Chondrocyte (in vitro differentiated cells): ENCODE results near the gene ANP32B. TPM values are rescaled to one million over a fixed set of nuclear protein-coding genes. Genes with fewer than 3 reads are reported as not detected.

Experiments
- DNase-seq: peaks from one replicate; pipeline ENCODE4 v3.0.0; 2021; ENCODE audit warnings: mixed read lengths, low spot score
- H3K27ac Mint-ChIP-seq: one replicate; pipeline ENCODE4 v1.8.0; 2021; ENCODE audit warnings: mild to moderate bottlenecking, moderate library complexity, mixed read lengths; ENCODE audit not compliant: unreplicated experiment
- H3K27me3 Mint-ChIP-seq: 2 replicates; pipeline ENCODE4 v1.8.0; 2021; ENCODE audit warnings: low read depth, mixed read lengths
- H3K36me3 Mint-ChIP-seq: 2 replicates; pipeline ENCODE4 v1.8.0; 2021; ENCODE audit warnings: low read depth, mixed read lengths
- H3K4me1 Mint-ChIP-seq: 2 replicates; pipeline ENCODE4 v1.8.0; 2021; ENCODE audit warnings: low read depth, mild to moderate bottlenecking, mixed read lengths
- H3K4me3 Mint-ChIP-seq: one replicate; pipeline ENCODE4 v1.8.0; 2021; ENCODE audit warnings: mild to moderate bottlenecking, moderate library complexity, mixed read lengths; ENCODE audit not compliant: unreplicated experiment
- H3K9me3 Mint-ChIP-seq: 2 replicates; pipeline ENCODE4 v1.8.0; 2021; ENCODE audit warnings: low read depth, mixed read lengths
- CTCF ChIP-seq: fragments of 200-600 bp; sonication (generic); IDR thresholded peaks from 2 replicates; pipeline ENCODE4 v1.5.0; 2021; ENCODE audit warnings: antibody characterized with exemption, mild to moderate bottlenecking, moderate library complexity
- total RNA-seq: library from RNA; stranded (reverse); gene quantifications from 3 replicates; pipeline ENCODE4 v1.2.1, GENCODE V29; 2021

The ANP32B gene
- total RNA-seq, 1 donor from 2014 or later, result 86.1 TPM

- no peak for DNase-seq
- no peaks in the 10 kb centered on the region for H3K27me3 Mint-ChIP-seq
- H3K9me3 Mint-ChIP-seq, result no peaks in the 10 kb centered on the region
Measured at GRCh38 chr9:98049288-98050072, 66.3 kb downstream of the ANP32B start.

GRCh38 chr9:98050351-98050750 lies 67.2 kb downstream of the ANP32B start:
- no peak for TF ChIP-seq CTCF
- no peak for DNase-seq
- Mint-ChIP-seq H3K4me1 (no peaks in the 10 kb centered on the region), H3K36me3 (no peaks in the 10 kb centered on the region), H3K9me3 (no peaks in the 10 kb centered on the region), H3K27me3 (no peaks in the 10 kb centered on the region), H3K27ac (no peak overlapping the region), H3K4me3 (no peak overlapping the region)

More at GRCh38 chr9:98049288-98050072, 66.3 kb downstream of the ANP32B start:
- H3K36me3 Mint-ChIP-seq, result no peaks in the 10 kb centered on the region
- no peaks in the 10 kb centered on the region for H3K4me1 Mint-ChIP-seq
- no peak overlapping the region for H3K27ac Mint-ChIP-seq
- H3K4me3 Mint-ChIP-seq, result no peak overlapping the region
- no peak for TF ChIP-seq CTCF

GRCh38 chr9:98054376-98054951 lies 71.3 kb downstream of the ANP32B start:
- peaks cover 14% of the 10 kb centered on the region for H3K4me1 Mint-ChIP-seq
- H3K9me3 Mint-ChIP-seq, result no peaks in the 10 kb centered on the region
- H3K27ac Mint-ChIP-seq, result no peak overlapping the region
- H3K36me3 Mint-ChIP-seq, result peaks cover 2% of the 10 kb centered on the region
- no peak overlapping the region for H3K4me3 Mint-ChIP-seq
- no peak for DNase-seq
- no peaks in the 10 kb centered on the region for H3K27me3 Mint-ChIP-seq
- TF ChIP-seq CTCF, result no peak

GRCh38 chr9:98056269-98057137 lies 73.4 kb downstream of the ANP32B start, which contains the start of gene NANS:
NANS (plus strand) TSS chr9:98056732; CDS start chr9:98056809, 77 bp downstream.
- Mint-ChIP-seq H3K27ac (peak within 1 kb of the TSS; percentile 100), H3K27me3 (no peaks in the 10 kb centered on the region), H3K36me3 (peaks cover 7% of the 10 kb centered on the region), H3K9me3 (no peaks in the 10 kb centered on the region), H3K4me3 (peak within 1 kb of the TSS; percentile 100), H3K4me1 (peaks cover 17% of the 10 kb centered on the region)
- DNase-seq, result peak; percentile 97
- peak; percentile 43 for TF ChIP-seq CTCF
